ENCODE measurements around the gene SCYGR2.

SCYGR2 gene

GRCh38 chr2:227629435-227629834 lies 30.7 kb downstream of the SCYGR2 start:
- TF ChIP-seq CTCF (IDR thresholded peaks at IDR 0.05; ENCODE audit: borderline replicate concordance, insufficient read depth, low read depth, low read length) = no peak
- no peak overlapping the region for H3K4me3 ChIP-seq (ENCODE audit: low read depth, low read length)

- no peak overlapping the region for H3K4me3 ChIP-seq (ENCODE audit: low read depth, low read length)
- TF ChIP-seq CTCF (IDR thresholded peaks at IDR 0.05; ENCODE audit: borderline replicate concordance, insufficient read depth, low read depth, low read length) = no peak
Observed at GRCh38 chr2:227630322-227630721, 31.6 kb downstream of the SCYGR2 start.

DNA sequence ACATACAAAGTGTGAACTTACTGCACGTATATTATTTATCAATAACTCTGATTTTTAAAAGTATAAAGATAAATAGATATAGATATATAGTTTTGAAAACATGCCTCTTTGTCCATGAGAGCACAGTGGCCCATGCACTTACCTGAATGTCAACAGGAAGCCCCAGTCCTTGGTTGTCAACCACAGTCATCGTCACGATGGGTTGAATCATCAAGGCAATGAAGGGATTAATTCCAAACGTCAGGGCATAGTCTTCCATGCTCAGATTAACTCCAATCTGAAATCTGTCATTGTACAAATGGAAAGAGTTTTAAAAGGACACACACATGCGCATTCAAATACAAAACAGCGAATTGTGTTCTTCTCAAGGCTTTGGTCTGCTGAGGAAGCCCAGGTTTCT lies 34.1 kb downstream of the SCYGR2 start:
- no peak overlapping the region for H3K4me3 ChIP-seq (ENCODE audit: low read depth, low read length)
- no peak for TF ChIP-seq CTCF (IDR thresholded peaks at IDR 0.05; ENCODE audit: borderline replicate concordance, insufficient read depth, low read depth, low read length)

DNA sequence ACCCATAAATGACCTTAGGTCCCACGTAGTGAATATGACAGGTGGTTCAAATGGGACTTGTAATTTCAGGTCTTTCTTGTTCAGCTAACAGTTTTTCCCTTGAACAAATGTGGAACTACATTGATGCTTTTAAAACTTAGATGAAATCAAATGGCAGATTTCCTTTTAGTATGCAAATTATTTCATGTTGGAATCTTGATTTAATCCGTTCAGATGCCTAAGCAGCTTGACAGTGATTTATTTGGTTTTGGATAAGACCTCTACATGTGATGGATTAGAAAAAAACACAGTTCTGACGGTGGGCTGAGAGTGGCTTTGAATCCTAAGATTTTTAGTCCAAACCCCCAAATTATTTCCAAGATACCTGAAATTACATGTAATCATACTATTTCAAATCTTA lies 35.5 kb downstream of the SCYGR2 start:
- no peak overlapping the region for H3K4me3 ChIP-seq (ENCODE audit: low read depth, low read length)
- no peak for TF ChIP-seq CTCF (IDR thresholded peaks at IDR 0.05; ENCODE audit: borderline replicate concordance, insufficient read depth, low read depth, low read length)

GRCh38 chr2:227642656-227643055 lies 44.0 kb downstream of the SCYGR2 start:
- no peak for TF ChIP-seq CTCF (IDR thresholded peaks at IDR 0.05; ENCODE audit: borderline replicate concordance, insufficient read depth, low read depth, low read length)
- no peak overlapping the region for H3K4me3 ChIP-seq (ENCODE audit: low read depth, low read length)

DNA sequence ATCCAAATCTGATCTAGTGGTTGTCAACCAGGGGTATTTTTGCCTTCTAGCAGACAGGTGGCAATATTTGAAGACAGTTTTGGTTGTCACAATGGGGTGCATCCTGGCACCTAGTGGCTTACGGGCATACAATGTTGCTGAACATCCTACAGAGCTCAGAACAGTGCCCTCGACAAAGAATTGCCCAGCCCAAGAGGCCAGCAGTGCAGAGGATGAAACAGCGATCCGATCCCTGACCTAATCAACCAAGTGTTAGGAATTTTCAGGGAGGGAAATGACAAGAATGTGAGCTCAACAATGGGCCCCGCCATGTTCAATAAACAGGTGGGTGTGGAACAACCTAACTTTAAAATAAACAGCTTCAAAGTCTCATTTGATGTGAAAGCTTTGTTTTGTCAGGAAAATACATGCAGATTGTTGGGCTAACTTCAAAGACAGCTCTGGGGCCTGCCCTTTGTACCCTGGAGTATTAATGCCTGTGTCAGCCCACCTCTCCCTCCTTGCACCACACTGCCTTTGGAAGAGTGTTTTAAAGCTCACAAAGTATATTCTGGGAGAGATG lies 45.4 kb downstream of the SCYGR2 start:
- no peak for TF ChIP-seq CTCF (IDR thresholded peaks at IDR 0.05; ENCODE audit: borderline replicate concordance, insufficient read depth, low read depth, low read length)
- H3K4me3 ChIP-seq (ENCODE audit: low read depth, low read length) = no peak overlapping the region
